ENCODE data around the gene MAD2L2.

- TF ChIP-seq CTCF (IDR thresholded peaks at IDR 0.05; ENCODE audit: low read length) (no peak), EZH2 (IDR thresholded peaks at IDR 0.05; ENCODE audit: borderline replicate concordance, low read length) (no peak)
These were observed 51.5 kb downstream of the MAD2L2 start for GRCh38 chr1:11629184-11630016.

Data from OCI-LY1 (cell line).